GM18511 (cell line): ENCODE results near the gene EVL.

Experiments used
- ATAC-seq: cut with Tn5 transposase; IDR thresholded peaks from one replicate; pipeline ENCODE4 v1.9.1; 2021; ENCODE audit warnings: mild to moderate bottlenecking, moderate library complexity; ENCODE audit not compliant: unreplicated experiment

The EVL gene

DNA sequence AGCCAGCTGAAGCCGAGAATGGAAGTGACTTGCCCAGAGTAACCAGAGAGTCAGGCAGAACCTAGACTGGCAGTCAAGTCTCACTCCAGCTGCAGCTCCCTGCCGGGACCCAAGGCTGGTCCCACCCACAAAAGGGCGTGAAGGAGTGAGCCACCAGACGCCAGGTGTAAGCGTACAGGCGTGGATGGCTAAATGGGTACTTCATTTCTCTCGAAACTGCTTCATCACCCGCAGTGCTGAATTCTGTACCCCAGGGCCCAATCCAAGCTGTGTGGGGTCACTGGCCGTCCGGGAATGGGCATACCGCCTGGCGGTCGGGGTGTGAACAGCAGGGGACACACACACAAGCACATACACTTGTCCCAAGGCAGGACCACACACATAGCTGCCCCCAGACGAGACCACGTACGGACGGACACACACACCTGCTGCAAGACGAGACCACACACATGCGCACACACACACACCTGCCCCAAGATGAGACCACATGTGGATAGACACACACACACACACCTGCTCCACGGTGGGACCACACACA is 59.4 kb downstream of the EVL start:
- no peak for ATAC-seq

DNA sequence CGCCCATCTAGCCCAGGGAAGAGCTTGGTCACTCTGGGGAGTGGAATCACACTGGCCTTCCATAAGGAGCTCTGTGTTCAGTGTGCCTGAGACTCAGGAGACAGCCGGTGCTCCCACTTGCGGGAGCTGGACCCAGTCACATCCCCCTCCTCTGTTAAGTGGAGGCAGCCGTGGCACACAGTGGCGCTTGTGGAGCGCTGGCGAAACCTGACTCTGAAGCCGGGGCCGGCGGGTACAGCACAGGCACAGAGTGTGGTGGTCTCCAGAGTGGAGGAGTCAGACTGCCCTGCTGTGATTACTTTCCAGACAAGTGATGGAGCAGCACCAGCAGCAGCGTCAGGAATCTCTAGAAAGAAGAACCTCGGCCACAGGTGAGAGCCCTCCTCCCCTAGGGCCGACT is 61.2 kb downstream of the EVL start:
- ATAC-seq: no peak

DNA sequence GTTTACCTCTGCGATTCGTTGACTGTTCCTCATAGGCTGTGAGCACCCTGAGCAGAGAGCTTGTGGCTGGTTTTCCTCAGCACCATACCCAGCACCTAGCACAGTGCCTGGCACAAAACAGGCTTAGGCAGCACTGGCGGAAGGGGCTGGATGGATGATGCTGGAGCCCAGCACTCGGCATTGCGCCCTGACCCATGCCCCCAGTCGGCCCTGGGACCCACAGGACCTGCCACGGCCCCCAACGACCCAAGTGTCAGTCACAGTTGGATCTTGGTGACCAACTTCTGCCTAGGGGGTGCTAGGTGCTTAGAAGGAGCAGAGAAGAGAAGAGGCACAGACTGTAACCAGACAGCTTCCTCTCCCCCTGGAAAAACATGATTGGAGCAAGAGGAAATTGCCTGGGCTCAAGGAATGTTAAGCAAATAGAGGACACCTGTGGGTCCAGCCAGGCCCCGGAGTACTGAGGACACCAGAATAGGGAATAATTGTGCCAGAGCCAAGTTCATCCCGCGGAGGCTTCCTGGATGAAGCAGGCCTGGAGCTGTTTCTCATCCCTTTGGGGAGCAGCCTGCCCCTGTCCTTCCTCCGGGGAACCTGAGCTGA is 62.7 kb downstream of the EVL start:
- no peak for ATAC-seq

DNA sequence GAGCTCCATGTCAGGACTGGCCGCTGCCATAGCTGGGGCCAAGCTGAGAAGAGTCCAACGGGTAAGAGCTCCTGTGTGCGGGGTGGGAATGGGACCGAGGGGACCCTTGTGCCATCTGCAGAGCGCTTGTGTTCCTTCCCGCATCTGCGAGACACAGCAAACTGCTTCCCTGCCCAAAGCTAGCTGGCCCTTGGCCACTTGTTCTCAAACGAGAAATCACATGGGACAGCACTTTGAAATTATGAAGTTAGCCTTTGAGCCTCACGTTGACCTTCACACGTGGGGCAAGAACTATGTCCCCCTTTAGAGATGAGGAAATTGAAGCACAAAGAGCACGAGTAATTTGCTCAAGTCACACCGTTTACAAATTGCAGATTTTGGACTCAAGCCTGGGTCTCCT is 63.5 kb downstream of the EVL start:
- no peak for ATAC-seq

DNA sequence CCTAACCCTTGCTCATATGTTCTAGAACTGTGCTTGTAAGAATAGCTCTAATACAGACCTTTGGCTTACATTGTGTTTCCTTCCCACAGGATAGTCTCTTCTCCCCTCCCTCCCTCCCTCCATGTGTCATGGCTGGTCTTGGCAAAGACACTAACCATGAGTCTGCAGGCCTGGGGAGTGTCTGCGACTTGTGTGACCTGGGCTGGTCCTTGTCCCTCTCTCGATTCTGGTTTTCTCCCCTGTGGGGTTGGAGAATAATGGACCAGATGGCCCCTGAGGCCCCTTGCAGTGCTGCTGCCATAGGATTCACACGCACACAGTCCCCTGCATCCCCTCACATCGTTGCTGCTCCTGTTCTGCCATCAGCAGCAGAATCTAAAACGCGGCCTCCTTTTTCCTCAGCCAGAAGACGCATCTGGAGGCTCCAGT is 64.0 kb downstream of the EVL start:
- no peak for ATAC-seq

DNA sequence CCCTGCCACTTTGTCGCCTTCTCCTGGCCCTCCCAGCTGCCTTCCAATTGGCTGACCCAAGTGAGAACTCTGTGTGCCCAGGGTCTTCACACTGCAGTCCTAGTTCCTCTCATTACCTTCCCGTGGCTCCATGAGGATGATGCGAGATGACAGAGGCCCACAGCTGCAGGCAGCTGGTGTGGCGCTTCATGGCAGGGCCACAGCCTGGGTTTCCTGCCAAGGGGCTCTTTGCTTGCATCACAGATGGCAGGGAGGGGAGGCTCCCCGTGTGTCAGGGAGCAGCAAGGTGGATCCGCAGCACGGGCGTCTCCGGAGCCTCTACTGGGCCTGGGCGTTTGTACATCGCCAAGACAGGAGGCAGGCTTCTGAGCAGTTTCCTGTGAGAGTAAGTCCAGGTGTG is 65.3 kb downstream of the EVL start:
- no peak for ATAC-seq

DNA sequence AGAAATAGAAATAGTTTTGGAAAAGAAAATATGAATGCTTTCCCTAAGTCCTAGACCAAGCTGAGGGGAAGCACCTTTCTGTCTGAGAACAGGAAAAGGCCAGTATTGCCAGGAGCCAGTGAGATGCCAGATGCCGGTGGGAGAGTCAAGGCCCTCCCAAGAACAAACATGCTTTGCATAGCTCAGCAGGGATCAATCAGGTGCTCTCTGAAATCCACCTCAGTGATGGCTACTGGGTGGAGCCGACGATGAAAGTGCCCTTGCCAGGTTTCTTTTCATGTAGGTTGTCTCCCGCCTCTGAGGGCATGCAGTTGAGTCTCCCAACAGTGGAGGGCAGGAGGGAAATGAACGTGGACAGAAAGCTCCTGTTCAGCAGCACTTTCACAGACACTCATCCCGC is 66.0 kb downstream of the EVL start:
- ATAC-seq: no peak

DNA sequence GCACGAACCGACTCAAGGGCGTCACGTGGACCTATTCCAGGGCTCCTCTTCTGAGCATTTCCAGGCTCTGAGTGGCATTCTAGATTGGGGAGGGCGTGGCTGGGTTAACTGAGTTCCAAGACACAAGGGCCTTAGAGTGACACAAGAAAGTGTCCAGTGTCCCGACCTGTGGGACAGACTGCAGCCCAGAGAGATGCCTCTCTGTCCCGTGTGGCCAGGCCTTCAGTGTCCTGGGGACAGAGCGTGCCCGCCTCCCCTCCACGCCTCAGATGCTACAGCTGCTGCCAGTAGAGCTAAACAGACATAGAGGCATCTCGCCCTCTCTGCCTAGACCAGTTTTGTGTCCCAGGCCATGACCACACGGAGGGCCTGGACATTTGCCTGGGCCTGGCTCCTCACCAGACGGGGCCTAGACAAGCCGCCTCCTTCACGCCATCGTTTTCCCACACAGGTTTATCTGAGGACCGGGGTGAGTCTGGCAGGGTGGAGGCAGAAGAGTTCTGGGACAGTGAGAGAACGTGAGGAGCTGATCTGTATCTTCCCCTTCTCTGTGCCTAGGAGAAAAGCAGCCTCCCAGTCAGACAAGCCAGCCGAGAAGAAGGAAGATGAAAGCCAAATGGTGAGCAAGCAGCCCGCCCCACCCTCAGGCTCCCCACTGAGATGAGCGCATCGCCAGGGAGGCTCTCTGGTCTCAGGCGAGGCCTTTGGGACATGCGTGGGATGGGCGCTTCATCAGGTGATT is 67.1 kb downstream of the EVL start:
- no peak for ATAC-seq

DNA sequence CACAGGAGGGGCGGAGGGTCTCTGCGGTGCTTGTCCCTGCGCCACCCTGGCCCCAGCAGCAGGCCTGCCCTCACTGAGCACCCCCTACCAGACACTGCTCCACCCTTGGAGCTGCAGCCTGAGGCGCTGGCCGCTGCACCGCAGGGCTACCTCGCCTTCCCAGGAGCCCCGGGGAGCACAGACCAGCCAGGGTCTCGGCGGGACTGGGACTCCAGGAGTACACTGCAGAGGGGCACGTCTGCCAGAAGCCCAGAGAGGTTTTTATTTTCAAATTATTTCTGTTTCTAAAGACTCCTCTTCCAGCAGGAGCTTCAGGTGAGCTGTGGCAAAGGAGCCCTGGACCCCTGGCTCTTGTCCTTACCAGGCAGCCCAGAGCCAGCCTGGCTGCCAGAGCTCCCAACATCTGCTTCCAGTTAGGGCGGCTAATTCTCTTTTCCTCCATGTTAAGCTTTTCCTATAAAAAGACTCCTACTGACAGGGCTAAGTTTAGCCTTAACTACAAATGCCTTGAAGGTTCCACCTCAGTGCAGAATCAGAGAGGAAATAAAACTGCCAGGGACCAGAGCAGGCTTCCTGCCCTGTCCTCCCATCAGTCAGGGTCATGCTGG is 67.8 kb downstream of the EVL start:
- ATAC-seq: no peak

DNA sequence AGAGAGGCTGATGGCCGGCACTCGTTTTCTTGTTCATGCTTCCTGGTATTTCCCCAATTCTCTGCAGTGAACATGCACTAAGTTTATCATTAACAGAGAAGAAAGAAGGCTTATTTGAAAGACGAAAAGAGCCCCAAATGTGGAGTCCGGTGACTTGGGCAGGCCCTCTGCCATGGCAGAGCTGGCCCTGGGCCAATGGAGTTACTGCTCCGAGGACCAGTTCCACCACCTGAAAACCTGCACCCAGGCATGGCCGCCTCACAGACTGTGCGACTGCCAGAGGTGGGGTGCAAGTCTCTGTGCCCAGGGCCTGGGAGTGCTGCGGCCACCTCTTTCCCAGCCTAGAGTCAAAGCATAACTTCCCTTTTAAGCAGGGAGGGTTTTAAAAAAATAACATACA is 69.4 kb downstream of the EVL start:
- ATAC-seq: no peak

DNA sequence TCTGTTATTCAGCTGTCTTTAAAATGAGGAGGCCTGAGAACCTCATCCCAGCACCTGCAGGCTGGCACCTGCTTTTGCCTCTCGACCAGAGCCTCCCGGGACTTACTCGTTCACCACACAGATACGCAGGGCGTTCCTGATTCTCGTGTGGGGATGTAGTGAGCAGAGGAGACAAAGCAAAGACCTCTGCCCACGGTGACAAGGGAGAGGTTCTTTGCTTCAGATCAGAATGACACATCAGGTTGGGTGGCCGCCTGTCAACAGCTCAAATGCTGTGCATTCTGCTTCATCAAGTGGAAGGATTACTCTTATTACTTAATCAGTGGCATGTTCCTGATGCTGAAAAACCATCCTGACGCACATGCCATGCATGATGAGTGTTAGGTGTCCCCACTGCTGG is 69.9 kb downstream of the EVL start:
- no peak for ATAC-seq

DNA sequence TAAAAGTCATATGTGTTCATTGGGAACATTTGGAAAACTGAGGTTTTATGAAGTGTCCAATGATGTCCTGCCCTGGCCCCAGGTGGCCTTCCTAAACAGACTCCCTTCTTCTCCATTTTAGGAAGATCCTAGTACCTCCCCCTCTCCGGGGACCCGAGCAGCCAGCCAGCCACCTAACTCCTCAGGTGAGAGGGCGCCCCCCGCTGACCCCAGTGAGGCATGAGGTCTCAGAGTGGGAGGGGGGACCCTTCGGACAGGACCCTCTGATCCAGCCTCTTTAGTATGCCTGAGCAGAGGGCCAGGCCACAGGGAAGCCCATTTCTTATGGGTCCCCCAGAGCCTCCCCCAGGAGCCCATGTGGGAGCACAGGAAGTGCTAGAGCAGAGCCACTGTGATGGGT is 70.6 kb downstream of the EVL start:
- no peak for ATAC-seq

DNA sequence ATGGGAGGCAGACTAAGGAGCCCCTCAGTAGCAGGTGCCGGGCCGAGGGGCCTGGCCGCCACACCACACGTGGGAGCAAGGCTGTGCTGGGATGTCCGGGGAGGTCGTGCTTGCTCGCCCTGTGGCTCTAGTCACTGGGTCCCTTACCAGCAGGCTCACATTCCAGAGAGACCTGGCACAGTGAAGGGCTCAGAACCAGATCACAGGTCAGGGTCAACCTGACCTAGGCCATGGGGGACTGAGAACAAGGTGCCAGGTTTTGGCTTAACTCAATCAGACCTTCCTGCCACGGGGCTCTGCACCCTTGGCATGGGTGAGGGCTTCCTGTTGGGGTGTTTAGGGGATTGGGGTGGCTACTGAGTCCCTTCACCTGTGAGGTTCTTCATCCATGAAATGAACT is 72.0 kb downstream of the EVL start:
- ATAC-seq: no peak

DNA sequence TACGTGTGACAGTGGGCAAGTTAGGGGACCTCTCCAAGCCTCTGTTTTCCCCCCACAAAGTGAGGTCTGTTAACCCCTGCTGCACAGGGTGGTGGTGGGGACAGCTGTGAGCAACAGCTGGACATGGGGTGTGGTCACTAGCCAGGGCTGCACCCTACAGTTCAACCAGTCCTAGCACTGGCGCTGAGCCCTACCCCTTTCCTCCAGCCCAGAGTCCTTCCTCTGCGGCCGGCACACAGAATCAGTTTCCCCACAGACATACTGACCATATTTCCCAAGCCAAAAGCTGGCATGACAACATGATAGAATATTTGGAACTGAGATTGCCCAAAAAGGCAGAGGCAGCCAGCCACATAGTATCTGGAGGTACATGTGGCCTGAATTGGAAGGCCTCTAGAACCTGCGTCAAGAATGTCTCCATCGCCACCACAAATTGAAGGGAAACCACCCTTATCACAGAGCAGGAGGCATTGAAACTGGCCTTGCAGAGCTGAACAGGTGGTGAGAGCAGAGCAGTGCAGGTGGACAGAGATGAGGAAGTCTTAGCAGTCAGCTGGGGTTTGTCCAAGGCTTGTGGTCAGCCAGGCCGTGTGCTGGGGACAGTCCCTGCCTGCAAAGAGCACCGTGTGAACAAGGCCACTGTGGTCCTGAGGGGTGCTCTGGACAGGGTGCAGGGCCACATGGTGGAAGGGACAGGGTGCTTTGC is 73.0 kb downstream of the EVL start:
- peak; percentile 71 for ATAC-seq

DNA sequence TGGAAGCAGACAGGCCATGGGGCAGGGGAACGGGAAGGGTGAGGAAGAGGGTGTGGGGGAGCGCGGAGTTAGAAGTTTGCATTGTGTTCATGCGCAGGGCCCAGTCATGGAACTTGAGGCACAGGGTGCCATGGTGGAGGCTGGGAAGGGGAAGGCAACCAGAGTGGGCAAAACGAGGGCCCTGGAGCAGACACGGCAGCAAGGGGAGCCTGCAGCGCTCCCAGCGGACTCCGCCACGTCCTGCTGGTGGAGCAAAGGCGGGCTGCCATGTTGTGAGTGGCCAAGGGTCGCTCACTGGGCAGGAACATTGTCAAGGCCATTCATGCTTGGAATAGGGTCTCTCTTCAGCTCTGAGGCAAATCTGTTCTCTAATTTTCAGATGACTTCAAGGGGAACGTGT is 73.7 kb downstream of the EVL start:
- no peak for ATAC-seq

DNA sequence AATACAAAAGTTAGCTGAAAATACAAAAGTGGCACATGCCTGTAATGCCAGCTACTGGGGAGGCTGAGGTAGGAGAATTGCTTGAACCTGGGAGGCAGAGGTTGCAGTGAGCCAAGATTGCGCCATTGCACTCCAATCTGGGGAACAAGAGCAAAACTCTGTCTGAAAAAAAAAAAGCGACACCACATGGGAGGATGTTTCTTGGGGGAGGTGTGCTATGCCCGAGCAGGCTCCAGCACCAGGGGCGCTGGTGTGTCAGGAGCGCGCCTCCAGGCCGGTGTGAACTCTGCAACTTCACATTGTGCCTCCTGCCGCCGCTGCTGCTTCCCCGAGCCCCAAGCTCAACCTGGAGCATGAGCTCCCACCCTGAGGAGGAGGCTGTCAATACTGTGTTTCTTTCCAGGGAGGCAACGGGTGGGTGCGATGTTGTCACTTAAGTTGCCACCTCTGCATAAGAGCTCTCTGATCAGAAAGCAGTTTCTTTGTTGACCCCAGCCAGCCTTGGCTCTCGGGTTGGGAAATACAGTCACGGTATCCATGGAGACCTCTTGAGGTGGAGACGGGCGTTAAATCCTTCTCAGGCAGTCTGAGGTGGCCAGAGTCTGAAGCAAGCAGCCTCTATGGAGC is 75.3 kb downstream of the EVL start:
- no peak for ATAC-seq

DNA sequence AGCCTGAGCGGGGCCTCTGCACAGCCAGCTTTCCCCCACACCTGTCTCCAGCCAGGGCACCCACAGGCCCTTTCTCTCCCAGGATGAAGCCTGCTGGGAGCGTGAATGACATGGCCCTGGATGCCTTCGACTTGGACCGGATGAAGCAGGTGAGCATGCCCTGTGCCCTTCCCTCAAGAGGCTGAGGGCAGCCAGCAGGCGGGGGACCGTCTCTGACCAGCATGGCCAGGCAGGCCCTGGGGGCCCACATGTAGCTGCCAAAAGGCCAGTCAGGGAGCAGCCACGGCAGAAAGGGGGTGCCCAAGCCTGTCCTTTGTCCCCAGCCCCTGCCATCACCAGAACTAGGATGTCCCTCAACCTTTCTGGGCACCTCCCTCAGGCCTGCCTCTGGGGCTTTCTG is 75.9 kb downstream of the EVL start:
- no peak for ATAC-seq

DNA sequence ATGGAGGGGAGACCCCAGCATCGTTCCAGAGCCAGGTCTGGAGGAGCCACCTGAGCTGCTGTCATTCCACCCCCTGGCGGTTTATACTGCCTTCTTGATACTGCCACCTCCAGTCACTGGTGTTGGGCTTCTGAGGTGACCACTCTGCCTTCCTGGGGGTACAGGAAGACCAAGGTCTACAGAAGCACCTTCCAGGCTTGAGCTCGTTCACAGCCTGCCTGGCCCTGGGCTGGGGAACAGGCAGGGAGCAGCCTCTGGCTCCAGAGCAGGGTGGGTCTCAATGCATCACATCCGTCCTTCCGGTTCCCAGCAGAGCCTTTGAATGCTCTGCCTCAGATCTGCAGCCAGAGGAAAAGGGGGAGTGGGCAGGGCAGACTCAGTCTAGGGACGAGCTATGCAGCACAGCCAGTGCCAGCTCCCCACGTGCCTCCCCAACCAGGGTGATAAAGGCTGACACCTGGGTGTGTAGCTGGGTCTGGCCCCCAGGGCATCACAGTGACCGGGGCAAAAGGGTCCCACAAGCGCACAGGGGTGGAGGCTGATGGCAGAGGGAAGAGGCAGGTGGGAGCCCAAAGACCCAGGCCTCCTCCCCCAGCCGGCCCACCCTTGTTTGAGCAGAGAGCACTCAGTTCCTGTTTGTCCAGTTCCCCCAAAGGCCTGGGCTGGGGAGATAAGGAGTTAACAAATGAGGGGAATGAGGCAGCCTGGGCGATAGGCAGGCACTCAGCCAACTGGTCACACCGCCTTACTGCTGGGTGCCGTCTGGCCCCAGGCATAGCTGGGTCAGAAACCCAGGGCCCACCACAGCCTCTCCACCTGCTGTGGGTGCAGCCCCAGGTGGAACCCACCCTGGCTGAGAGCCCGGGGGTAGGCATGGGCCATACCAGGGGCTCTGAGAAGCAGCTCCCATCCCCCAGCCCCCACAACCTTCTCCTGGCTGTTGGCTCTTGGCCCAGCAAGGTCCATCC is 77.1 kb downstream of the EVL start:
- no peak for ATAC-seq

DNA sequence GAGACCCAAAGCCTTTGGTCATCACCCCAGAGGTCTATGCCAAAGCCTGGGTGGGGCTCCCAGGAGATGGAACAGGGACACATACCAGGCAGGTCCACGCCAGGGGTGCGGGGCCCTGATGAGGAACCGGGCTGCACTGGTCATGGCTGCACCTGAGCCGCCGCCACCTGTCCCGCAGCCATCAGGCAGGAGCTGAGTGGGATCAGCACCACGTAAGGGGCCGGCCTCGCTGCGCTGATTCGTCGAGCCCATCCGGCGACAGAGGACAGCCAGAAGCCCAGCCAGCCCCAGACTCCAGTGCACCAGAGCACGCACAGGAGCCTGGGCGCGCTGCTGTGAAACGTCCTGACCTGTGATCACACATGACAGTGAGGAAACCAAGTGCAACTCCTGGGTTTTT is 78.3 kb downstream of the EVL start:
- no peak for ATAC-seq

DNA sequence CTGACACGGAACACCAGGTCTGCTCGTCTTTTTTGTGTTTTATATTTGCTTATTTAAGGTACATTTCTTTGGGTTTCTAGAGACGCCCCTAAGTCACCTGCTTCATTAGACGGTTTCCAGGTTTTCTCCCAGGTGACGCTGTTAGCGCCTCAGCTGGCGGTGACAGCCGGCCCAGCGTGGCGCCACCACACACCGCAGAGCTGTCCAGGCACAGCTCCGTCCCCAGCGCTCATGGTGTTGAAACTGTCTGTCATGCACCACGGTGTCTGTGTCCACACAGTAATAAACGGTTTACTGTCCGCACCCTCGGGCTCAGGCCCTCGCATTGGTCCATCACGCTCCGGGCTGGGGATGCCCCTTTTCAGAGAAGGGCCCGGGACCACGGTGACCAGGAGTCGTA is 78.7 kb downstream of the EVL start:
- no peak for ATAC-seq
